Endothelial cell of umbilical vein (primary cell): Measurements from ENCODE around the gene TRAPPC11. TPM values are rescaled to one million over a fixed set of nuclear protein-coding genes. Genes with fewer than 3 reads are reported as not detected.

Source experiments
- BruUV-seq: library from RNA; stranded (reverse); fragments of 400-500 nt; replicated peaks from 2 replicates; lab custom pipeline; 2021; lab: Mats Ljungman, UMichigan
- CTCF ChIA-PET: fragments of 300-600, 350-600 bp; sonication (Branson Sonifier 250); formaldehyde crosslinking; loops from one replicate; lab custom pipeline; 2021; ENCODE audit warnings: antibody characterized with exemption, inconsistent platforms; lab: Charles Lee
- POLR2A ChIA-PET: fragments of 300-600, 350-600 bp; sonication (Branson Sonifier 250); formaldehyde crosslinking; loops from one replicate; lab custom pipeline; 2021; ENCODE audit warnings: antibody characterized with exemption, inconsistent platforms; lab: Charles Lee
- DNase-seq: peaks from one replicate; pipeline ENCODE4 v3.0.0-alpha.2; 2011; ENCODE audit warnings: low read depth, low spot score
- FAIRE-seq: peaks from 2 replicates; lab custom pipeline; 2011; peaks lifted over from hg19 to GRCh38; lab: Jason Lieb, UNC
- H2AFZ ChIP-seq: 2 replicates; pipeline ENCODE4 v1.6.0; 2012; ENCODE audit warnings: low read depth, low read length, control low read depth, inconsistent platforms
- H3K27ac ChIP-seq: 2 replicates; pipeline ENCODE4 v1.5.1; 2011; ENCODE audit warnings: low read depth, mild to moderate bottlenecking, control low read depth, low read length, moderate library complexity; ENCODE audit not compliant: insufficient read depth
- H3K27me3 ChIP-seq, 2 experiments: 2 replicates each; pipeline versions ENCODE4 v1.6.0 to v1.6.1; 2011; ENCODE audit warnings: low read length in 2 of 2, mixed read lengths in 1 of 2; ENCODE audit not compliant: control insufficient read depth in 2 of 2, insufficient read depth in 2 of 2
- H3K36me3 ChIP-seq, 2 experiments: 2 replicates in 1 of 2; 3 replicates in 1 of 2; pipeline ENCODE4 v1.5.1; 2011; ENCODE audit warnings: low read length in 2 of 2, mild to moderate bottlenecking in 1 of 2, moderate library complexity in 1 of 2; ENCODE audit not compliant: control insufficient read depth in 2 of 2, insufficient read depth in 2 of 2; ENCODE audit errors: extremely low read depth in 1 of 2
- H3K4me1 ChIP-seq: 3 replicates; pipeline ENCODE4 v1.5.1; 2011; ENCODE audit warnings: mild to moderate bottlenecking, low read length; ENCODE audit not compliant: control insufficient read depth, insufficient read depth; ENCODE audit errors: extremely low read depth
- H3K4me2 ChIP-seq: 2 replicates; pipeline ENCODE4 v1.6.1; 2011; ENCODE audit warnings: low read length, control low read depth, mixed read lengths; ENCODE audit not compliant: insufficient read depth
- H3K4me3 ChIP-seq, 3 experiments: fragments of 200-600 bp in 1 of 3; sonication (generic), shearing (Covaris generic) in 1 of 3; replicated peaks in 1 of 3; 2 replicates each; pipeline ENCODE4 v1.5.1; 2011 to 2016; ENCODE audit warnings: control low read depth in 3 of 3, low read length in 3 of 3, mild to moderate bottlenecking in 2 of 3, inconsistent platforms in 1 of 3, low read depth in 1 of 3, moderate library complexity in 1 of 3; ENCODE audit not compliant: insufficient read depth in 1 of 3
- H3K79me2 ChIP-seq: 2 replicates; pipeline ENCODE4 v1.6.0; 2012; ENCODE audit warnings: low read length, inconsistent platforms; ENCODE audit not compliant: control insufficient read depth, insufficient read depth
- H3K9ac ChIP-seq: replicated peaks from 2 replicates; pipeline ENCODE3; 2011; ENCODE audit warnings: low read length, control low read depth; ENCODE audit not compliant: insufficient read depth; ENCODE audit errors: extremely low read depth
- H3K9me1 ChIP-seq: replicated peaks from 3 replicates; pipeline ENCODE4 v1.6.0; 2011; ENCODE audit warnings: mild to moderate bottlenecking, low read length; ENCODE audit not compliant: control insufficient read depth, insufficient read depth; ENCODE audit errors: extremely low read depth
- H3K9me3 ChIP-seq: replicated peaks from 2 replicates; pipeline ENCODE4 v1.5.1; 2012; ENCODE audit warnings: low read length, inconsistent platforms; ENCODE audit not compliant: control insufficient read depth, insufficient read depth
- H4K20me1 ChIP-seq: replicated peaks from 2 replicates; pipeline ENCODE3; 2011; ENCODE audit warnings: mild to moderate bottlenecking, low read length; ENCODE audit not compliant: control insufficient read depth, insufficient read depth; ENCODE audit errors: extremely low read depth
- EZH2 ChIP-seq: IDR thresholded peaks from 2 replicates; pipeline ENCODE4 v1.6.1; 2012; ENCODE audit warnings: borderline replicate concordance, low read depth, mild to moderate bottlenecking, moderate library complexity, low read length, inconsistent platforms; ENCODE audit not compliant: severe bottlenecking
- FOS ChIP-seq: IDR thresholded peaks from 2 replicates; pipeline ENCODE4 v1.6.1; 2011; ENCODE audit warnings: mild to moderate bottlenecking, low read length, moderate library complexity, borderline replicate concordance; ENCODE audit not compliant: insufficient read depth
- GATA2 ChIP-seq: IDR thresholded peaks from 2 replicates; pipeline ENCODE4 v1.7.0; 2011; ENCODE audit warnings: low read depth, mild to moderate bottlenecking, moderate library complexity, mixed read lengths, low read length; ENCODE audit not compliant: insufficient read length, insufficient read depth
- JUN ChIP-seq: IDR thresholded peaks from 2 replicates; pipeline ENCODE4 v1.6.1; 2011; ENCODE audit warnings: borderline replicate concordance, low read depth; ENCODE audit not compliant: insufficient read length, insufficient read depth
- MYC ChIP-seq: IDR thresholded peaks from one replicate; pipeline ENCODE4 v1.6.1; 2011; ENCODE audit warnings: mild to moderate bottlenecking, low read depth, low read length
- POLR2A ChIP-seq: IDR thresholded peaks from 2 replicates; pipeline ENCODE4 v1.6.1; 2012; ENCODE audit warnings: low read depth, mild to moderate bottlenecking, control low read depth, low read length
- POLR2AphosphoS5 ChIP-seq: IDR thresholded peaks from 2 replicates; pipeline ENCODE4 v1.6.1; 2012; ENCODE audit warnings: low read depth, mild to moderate bottlenecking, control low read depth, low read length, moderate library complexity; ENCODE audit not compliant: insufficient read depth
- dilution Hi-C: fragments of 300-500 bp; cut with MboI; formaldehyde crosslinking; loops from one replicate; pipeline ENCODE4 v1.15.0; 2019; ENCODE audit warnings: low sequenced_read_pairs; ENCODE audit not compliant: extremely low pct_ligation_motif_present
- intact Hi-C: fragments of 100-400 bp; cut with micrococcal nuclease; formaldehyde crosslinking; loops from one replicate; pipeline ENCODE4 v1.10.0; 2022
- polyA plus RNA-seq, 4 experiments: library from polyadenylated mRNA; depleted of rRNA in 3 of 4; stranded (reverse) in 3 of 4; unstranded in 1 of 4; fragments of >200 nt; gene quantifications; 2 replicates each; pipeline versions ENCODE4 v1.2.1 to v1.2.3, GENCODE V29; 2011 to 2012; ENCODE audit warnings: missing spikeins in 1 of 4
- total RNA-seq: library from RNA; stranded (reverse); gene quantifications from 2 replicates; pipeline ENCODE4 v1.2.3, GENCODE V29; 2021
- TF ChIP-seq, protein P1 (sequence below): IDR thresholded peaks from 2 replicates; pipeline ENCODE4 v1.6.1; 2011; ENCODE audit not compliant: insufficient read depth, insufficient read length
- TF ChIP-seq, protein P2 (sequence below), 2 donors: IDR thresholded peaks; 1 replicate in 1 of 2; 2 replicates in 1 of 2; pipeline ENCODE4 v1.5.1; 2011; ENCODE audit warnings: low read length in 2 of 2, mild to moderate bottlenecking in 2 of 2, moderate library complexity in 2 of 2, control low read depth in 1 of 2, inconsistent platforms in 1 of 2, low read depth in 1 of 2; ENCODE audit not compliant: insufficient read depth in 1 of 2; ENCODE audit errors: extremely low read depth in 1 of 2

TRAPPC11 gene
- total and polyA plus RNA-seq, 2 donors (not counting 3 experiments of a cell fraction or from before 2014, with no cell fraction given), result 21.2 to 32.1 TPM

- H3K4me3 ChIP-seq, result no peak overlapping the region
- H3K4me2 ChIP-seq, result no peak overlapping the region
- H3K36me3 ChIP-seq, result no peaks in the 10 kb centered on the region
- dilution Hi-C loops (no loop called here), intact Hi-C loops (no loop called here)
- H3K9me1 ChIP-seq, result no peaks in the 10 kb centered on the region
- ChIA-PET CTCF (interaction anchor here (1.1 kb wide), 1 partner anchor 244 kb away, joined by 4 read pairs; no protein-coding TSS in a partner anchor), POLR2A (no interaction called here)
- peak; percentile 52 for FAIRE-seq
- H3K27me3 ChIP-seq, result no peaks in the 10 kb centered on the region
- no TSS peak for BruUV-seq
- no peak overlapping the region for H2AFZ ChIP-seq
- H4K20me1 ChIP-seq, result no peaks in the 10 kb centered on the region
- DNase-seq, result peak; percentile 63
- no peak overlapping the region for H3K27ac ChIP-seq
- TF ChIP-seq POLR2A (no peak), FOS (no peak), JUN (no peak), POLR2AphosphoS5 (no peak), GATA2 (no peak), MYC (no peak), EZH2 (no peak)
- TF ChIP-seq, protein P1, sequence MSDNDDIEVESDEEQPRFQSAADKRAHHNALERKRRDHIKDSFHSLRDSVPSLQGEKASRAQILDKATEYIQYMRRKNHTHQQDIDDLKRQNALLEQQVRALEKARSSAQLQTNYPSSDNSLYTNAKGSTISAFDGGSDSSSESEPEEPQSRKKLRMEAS, result no peak
- TF ChIP-seq, protein P2, sequence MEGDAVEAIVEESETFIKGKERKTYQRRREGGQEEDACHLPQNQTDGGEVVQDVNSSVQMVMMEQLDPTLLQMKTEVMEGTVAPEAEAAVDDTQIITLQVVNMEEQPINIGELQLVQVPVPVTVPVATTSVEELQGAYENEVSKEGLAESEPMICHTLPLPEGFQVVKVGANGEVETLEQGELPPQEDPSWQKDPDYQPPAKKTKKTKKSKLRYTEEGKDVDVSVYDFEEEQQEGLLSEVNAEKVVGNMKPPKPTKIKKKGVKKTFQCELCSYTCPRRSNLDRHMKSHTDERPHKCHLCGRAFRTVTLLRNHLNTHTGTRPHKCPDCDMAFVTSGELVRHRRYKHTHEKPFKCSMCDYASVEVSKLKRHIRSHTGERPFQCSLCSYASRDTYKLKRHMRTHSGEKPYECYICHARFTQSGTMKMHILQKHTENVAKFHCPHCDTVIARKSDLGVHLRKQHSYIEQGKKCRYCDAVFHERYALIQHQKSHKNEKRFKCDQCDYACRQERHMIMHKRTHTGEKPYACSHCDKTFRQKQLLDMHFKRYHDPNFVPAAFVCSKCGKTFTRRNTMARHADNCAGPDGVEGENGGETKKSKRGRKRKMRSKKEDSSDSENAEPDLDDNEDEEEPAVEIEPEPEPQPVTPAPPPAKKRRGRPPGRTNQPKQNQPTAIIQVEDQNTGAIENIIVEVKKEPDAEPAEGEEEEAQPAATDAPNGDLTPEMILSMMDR (IDR thresholded peaks at IDR 0.05; ENCODE audit: extremely low read depth in 1 of 2, insufficient read depth in 1 of 2, low read depth in 1 of 2, low read length in 2 of 2), result no peak
- H3K9me3 ChIP-seq, result no peaks in the 10 kb centered on the region
- H3K9ac ChIP-seq, result no peak overlapping the region
- H3K4me1 ChIP-seq, result peaks cover 2% of the 10 kb centered on the region
- H3K79me2 ChIP-seq, result no peaks in the 10 kb centered on the region
Observed at GRCh38 chr4:183747931-183748670, 89.0 kb downstream of the TRAPPC11 start.
